HG03097 (cell line): ENCODE results near the gene TSHZ2.

Experiments
- ATAC-seq: cut with Tn5 transposase; IDR thresholded peaks from one replicate; pipeline ENCODE4 v1.9.1; 2021; ENCODE audit not compliant: unreplicated experiment, low FRiP score

The TSHZ2 gene

DNA sequence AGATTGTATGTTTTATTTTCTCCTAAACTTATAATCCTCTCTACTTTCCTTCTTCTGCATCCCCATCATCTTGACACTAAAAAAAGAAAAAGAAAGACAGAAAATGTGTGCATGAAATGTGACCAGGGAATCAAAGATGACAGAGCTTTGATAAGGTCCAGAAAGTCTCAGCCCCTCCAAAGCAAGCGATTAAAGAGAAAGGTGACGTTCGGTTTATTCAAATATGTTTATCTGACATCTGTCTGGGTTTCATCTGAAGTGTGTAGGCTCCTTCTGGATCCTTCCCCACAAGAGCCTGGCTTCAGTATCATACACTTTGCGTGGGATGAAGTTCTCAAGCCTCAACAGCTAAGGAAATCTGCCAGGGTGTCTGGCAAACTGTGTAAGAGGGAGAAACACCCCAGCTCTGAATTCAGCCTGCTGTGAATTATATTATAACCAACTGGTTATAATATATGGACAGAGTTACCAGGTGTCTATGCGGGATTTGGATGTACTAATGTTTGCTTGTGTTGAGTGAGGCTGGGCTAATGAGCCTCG lies 358.5 kb downstream of the TSHZ2 start:
- no peak for ATAC-seq

DNA sequence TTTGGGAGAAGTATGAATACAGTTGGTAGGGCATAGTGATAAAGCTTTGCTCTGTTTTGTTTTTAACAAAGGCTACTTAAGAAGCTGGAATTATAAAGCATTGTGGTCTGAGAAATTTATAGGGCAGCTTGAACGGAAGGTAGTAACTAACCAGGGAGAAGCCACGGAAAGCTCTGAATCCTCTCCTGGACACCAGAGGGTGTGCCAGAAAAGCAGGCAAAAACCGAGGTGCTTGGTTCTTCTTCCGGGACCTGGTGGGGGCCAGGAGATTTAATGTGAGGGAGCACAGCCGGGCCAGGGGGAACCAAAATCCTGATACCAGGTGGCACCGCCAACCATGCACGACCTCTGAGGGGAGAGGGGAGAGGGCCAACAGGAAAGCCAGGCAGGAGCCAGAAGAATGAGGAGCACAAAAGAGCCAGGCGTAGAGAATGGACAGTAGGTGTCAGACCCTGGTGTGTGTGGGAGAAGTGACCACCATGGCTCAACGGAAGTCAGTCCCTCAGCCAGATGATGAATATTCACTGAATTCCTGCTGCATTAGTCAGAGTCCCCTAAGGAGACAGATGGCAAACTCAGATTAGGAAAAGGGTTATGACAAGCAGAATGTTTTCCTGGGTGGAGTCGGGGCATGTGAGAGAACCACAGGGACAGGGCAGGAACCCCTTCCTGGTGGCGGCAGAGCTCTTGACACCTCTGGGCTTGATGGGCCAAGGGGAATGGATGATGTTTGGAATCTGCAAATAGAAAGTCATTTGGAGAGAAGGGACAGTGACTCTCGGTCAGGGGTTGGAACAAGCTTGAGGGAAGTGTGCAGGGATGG lies 359.2 kb downstream of the TSHZ2 start:
- ATAC-seq, result no peak

DNA sequence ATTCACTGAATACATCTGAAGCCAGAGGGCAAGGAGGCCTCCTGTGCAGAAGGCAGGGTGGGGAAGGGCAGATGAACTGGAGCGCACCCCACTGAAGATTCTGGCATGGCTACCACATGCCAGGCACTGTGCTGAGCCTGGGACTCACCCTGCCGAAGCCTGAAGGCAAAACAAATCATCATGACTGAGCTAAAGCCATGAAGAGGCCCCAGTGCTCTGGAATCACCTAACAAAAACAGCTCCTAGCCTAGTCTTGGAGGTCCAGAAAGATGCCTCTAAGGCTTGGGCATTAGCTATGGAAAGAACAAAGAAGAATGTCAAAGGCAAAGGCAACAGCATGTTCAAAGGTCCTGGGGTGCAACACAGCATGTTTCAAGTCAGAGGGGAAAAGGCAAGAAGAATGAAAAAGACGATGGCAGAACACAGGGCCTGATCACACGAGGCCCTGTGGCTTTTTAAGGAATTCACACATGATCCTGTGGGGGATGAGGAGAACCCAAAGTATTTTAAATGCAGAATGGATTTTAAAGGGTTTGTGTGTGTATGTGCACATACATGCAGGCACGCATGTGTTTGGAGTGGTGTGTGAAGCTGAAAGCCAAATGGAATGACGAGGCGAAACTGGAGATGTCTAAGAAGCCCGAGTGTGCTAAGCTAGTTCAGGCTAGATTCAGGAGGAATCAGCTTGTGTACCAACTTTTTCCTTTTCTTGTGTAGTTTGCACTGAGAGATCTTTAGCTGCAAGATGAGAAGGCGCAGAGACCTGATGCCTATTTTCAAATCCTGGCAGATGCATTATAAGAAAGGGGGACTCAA lies 360.1 kb downstream of the TSHZ2 start:
- ATAC-seq, result no peak

DNA sequence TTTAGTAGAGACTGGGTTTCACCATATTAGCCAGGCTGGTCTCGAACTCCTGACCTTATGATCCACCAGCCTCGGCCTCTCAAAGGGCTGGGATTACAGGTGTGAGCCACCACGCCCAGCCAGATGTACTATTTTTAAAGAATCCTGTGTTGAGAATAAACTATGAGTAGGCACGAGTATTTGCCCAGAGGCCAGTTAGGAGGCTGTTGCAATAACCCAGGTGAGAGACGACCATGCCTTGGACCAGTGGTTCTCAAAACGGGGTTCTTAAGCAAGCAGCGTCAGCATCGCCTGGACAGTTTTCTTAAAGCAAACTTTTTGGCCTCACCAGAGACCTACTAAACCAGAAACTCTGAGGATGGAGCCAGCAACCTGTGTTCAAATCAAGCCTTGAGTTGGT lies 362.7 kb downstream of the TSHZ2 start:
- ATAC-seq, result no peak

DNA sequence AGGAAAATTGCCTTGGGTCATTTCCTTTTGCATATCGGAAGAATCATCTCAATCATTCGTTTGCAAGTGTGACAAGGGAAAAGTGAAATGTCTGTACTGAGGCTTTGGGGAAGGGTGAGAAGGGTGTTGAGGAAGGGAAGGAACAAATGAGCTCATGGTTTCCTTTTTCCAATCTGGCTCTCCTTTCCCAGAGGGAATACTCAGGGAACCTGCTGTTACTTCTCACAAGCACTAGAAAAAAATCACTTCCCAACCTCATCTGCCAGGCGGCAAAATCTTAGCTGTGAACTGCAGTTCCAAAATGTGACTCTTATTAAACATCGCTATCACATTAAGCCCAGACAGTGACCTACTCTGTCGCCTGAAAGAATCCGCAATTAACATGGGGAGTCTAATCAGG lies 363.4 kb downstream of the TSHZ2 start:
- ATAC-seq, result no peak

DNA sequence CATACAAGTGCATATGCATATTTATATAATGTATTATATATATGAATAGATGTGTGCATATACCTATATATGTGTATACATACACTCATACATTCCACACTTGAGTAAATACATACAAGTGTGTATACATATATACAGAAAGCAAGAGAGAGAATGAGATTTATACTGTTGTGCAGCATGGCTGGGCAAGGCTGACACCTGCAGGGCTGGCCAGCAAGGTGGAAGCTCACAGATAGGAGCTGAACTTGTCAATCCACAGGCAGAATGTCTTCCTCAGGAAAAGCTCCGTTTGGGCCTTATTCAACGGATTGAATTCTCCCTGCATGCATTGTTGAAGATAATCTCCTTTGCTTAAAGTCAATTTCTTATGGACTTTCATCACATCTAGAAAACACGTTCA lies 364.7 kb downstream of the TSHZ2 start:
- ATAC-seq, result no peak

DNA sequence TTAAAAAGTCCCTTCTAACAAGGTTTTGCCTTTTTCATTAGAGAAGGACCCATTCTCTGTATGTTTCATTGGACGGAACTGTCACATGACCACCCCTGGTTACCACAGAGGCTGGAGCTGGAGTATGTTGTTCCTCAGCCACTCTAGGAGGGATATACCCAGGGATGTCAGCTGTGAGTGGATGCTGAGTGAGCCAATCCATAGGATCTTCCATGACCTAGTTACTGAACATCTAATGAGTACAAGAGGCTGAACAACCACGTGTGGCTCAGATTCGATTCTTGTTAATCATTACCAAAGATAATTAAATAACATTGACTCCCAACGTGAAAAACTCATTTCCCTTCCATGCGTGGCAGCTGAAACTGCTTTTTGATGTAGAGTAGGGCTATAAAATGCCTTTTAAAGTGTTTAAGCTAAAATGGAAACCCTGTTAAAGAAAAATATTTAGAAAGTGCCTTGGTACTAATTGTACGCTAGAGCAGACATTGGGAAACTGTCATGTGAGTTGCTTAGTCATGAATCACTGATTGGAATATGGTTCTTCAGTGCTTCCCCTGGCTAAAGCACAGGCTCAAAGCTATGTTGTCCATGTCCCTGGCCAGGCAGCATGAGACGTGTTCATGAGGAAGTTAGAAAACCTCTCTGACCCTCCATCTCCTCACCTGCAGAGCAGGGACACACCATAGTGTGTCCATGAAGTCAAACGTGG lies 365.4 kb downstream of the TSHZ2 start:
- ATAC-seq, result no peak

DNA sequence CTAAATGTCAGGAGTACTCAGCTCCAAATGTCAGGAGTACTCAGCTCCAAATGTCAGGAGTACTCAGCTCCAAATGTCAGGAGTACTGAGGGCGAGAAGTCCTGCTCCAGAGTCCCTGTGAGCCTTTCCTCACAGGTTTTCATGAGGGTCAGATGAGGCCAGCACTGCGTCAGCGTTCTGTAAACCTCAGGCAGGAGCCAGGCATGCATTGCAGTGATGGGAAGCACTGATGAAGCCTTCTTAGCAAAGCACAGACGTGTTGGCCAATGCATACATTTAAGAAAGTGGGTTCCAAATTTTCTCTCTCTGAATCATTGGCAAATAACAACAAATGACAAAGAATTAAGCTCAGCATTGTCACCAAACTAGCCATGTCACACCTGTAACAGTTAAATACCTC lies 366.6 kb downstream of the TSHZ2 start:
- no peak for ATAC-seq

DNA sequence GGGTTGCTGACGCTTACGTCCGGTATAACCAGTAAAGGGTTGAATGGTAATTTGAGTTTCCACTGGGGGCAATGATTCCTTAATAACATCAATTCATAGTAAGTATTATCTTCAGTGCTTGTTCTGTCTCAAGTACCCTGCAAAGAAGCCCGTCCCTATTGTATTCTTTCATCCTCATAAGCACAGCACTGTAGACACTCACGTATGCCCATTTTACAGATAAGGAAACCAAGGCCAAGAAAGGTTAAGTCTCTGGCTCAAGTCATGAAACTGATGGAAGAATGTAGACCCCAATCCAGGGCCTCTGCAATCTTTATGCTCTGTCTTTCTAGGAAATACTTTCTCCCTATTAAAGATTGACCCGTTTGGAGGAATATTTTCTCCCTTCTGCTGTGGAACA lies 370.3 kb downstream of the TSHZ2 start:
- no peak for ATAC-seq

DNA sequence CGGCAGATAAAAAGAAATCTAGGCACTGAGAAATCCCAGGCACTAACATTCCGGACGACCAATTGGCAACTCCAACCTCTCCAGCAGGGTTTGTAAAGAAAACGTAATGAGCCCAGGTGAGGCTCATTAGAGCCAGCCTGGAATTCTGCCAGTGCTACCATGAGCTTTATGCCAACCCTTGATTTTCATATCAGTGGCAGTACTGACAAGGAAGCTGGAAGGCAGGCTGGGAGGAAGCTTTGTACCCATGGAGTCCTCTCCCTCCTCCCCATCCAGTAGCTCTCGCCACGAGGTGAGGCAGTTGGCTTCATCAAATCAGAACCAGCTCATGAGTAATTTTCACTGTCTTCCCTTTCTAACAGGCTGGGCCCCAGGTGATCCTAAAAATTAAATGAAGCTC lies 371.3 kb downstream of the TSHZ2 start:
- ATAC-seq, result no peak

DNA sequence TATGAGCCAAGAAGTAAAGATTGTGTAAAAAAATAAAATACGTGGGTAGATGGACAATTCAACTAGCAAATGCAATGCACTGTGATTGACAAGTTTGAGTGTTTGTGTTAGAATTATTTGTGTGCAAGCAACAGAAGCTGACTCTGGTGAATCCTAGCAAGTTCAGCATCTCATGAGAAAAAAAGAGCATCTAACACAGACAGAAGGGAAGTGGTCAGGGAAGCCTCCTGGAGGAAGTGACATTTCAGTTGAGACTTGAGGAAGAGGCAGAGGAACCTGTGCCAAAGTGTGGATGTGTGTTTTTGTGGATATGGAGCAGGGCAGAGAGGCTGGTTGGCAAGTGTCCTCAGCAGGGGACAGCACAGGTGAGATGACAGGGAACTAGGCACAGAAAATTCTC lies 372.7 kb downstream of the TSHZ2 start:
- no peak for ATAC-seq

DNA sequence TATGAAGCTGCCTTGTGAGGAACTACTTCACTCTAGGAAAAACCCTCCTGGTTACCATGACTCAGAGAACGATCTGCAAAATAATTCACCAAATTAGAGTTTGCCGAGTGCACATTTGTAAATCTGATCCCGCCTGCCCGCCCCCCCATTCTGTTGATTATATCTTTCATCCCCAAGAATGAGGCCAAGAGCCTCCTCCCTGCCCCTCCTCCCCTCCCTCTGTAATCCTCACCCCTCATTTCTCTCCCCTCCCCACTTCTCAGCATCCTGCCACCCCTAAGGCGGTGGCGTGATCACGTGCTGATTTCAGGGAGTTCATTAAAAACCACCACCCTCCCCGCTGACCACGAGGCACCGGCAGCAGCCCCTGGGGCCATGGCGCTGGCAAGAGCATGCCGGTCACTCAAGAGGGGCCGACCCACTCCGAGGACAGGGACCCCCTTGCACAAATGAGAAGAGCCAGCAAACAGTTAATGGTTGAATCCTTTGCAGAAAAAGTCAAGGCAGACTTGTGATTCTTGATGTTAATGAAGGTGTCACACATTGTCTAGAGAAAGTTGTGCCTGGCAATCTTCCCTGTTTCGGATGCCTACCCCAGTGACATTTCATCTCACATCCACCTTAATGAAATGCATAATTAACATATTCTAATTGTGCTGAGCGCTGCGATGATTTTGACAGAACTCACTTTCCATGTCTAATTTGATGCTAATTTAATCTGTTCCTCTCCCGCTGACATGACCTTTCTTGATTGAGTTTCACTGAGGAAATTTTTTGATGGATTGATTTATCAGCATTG lies 373.6 kb downstream of the TSHZ2 start:
- no peak for ATAC-seq

DNA sequence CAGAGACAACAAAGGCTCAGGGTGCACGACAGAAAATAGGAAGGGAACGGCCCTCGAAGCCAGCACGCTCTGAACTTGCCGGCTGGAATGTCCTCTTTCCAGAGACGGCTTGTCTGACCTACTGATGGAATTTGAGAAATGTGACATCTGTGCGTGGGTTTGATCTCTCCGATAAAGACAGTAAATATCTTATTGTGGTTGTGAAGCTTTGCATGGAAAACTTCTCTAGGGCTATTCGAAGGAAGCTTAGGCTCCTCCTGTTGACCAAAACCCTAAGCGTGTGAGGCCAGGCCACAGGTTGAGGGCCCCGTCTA lies 374.1 kb downstream of the TSHZ2 start:
- ATAC-seq, result no peak

DNA sequence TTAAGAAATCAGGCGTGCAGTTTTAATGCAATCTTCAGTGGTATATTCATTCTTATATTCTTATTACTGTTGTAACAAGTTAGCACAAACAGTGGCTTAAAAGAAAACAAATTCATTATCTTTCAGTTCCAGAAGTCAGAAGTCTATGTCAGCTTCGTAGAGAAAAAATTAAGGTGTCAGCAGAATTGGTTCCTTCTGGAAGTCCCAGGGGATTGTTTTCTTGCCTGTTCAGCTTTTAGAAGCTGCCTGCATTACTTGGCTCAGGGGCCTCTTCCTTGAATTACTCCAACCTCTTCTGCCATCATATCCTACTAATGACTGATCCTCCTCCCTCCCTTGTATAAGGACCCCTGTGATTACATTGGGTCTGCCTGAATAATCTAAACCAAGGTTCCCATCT lies 377.6 kb downstream of the TSHZ2 start:
- ATAC-seq, result no peak

DNA sequence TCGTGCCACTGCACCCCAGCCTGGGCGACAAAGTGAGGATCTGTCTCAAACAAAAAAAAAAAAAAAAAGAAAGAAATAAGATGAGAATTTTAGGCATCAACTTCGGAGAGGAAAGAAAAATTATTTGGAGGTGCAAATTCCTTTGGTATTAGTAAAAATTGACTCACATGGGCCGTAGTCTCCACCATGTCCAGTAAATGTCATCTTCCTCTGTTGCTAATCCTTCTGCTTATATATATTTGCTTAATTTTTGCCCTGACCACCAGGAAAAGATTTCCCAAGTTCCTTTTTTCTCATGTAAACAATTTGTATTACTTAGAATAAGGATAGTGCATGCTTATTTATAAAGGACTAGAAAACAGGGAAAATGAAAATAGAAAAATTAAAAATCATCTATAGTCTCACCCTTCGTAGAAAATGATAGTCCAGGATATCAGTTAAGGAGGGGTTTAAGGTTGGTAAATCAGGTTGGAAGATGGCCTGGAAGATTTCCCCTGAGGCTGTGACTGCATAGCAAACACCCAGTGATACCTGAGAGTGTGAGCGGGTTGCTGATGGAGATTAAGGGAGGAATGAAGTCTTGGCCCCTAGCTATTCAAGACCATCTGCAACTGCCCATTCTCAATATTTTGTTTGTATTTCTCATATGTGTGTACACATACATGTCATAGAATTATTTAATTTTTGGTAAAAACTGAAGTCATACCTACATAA lies 380.7 kb downstream of the TSHZ2 start:
- no peak for ATAC-seq

DNA sequence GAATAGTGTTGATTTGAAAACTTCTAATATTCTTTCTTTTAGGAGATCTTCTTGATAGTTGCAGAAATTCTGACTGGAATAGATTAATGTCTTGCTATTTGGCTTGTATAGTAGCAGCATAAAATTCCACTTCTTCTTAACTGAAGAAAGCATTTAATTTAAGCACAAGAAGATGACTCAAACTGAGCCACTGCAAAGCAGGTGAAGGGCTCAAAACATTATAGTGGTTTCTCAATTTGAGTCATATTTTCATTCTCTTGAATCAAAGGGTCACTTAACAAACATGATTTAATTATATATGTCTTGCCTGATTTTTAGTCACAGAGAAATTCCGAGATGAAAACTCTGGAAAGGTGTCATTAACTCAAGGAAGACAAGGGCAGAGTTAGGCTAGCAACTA lies 382.2 kb downstream of the TSHZ2 start:
- ATAC-seq, result no peak

DNA sequence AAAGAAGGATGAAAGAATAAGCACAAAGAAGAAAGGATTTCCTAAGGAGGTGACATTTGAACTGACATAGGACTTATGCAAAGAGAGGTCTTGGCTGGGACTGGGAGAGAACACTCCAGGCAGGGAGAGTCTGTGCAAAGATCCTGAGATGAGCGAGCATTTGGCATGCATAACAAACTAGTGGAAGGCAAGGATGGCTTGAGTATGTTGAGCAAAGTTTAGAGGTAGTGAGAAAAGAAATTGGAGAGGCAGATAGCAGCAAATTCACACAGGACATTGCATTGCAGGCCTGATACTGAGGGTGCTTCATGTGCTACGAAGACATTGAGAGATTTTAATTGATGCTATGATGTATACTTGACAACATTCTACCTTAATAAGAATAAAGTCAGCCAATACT lies 383.6 kb downstream of the TSHZ2 start:
- no peak for ATAC-seq

DNA sequence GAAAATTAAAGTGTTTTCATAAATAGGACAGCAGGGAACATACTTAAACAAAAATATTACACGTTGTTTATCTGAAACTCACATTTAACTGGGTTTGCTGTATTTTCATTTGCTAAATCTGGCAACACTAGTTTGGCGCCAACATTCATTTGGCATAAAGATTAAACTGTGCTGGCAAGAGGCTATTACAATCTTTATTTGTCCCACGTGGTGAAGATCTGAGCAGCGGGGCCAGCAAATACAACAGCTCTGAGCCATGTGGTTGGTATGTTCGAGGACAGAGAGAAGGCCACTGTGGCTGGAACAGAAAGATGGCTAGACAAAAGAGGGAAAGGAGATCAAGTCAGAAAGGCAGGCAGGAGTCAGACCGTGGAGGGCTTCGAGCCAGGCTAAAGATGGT lies 387.3 kb downstream of the TSHZ2 start:
- ATAC-seq, result no peak

DNA sequence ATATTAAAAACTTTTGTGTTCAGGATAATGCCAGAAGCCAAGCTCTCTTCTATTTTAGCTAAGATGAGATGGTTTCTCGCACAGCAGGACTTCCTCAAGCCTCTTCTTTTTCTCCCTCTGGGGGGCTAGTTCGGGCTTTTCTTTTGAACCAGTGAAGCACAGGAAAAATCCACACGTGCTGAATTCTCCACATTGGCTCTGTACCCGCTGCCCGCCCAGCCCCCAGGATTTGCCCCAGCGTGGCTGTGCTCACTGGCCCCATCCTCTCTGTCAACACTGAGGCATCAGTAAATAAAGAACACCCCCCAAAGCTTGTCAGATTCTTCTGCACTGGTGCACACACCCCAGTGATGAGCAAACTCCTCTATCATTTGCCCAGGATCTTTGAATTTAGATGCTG lies 388.7 kb downstream of the TSHZ2 start:
- ATAC-seq, result no peak

DNA sequence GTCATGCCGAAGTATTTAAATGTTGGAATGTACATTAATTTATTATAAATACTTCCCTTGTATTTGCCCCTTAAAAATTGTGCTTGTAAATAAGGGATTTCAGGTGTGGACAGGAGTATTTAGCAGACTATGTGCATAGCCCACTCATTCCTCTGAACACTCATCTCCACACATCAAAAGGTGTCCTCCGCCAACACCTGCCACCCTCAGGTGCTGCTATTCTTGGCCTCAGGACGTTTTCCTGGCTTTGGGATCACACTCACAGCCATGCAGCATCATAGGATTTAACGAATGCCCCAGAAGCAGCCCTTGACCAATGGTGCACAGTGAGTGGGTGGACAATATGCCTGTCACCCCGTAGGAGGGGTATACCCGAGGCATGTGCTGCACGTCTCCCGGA lies 390.6 kb downstream of the TSHZ2 start:
- ATAC-seq, result no peak
